HEK293 (cell line): ENCODE measurements around the gene STRADA.

Source experiments
- CTCF ChIA-PET: fragments of 350-600 bp; formaldehyde crosslinking; extraction: SDS; loops from one replicate; lab custom pipeline; 2021; ENCODE audit warnings: antibody characterized with exemption; lab: Yijun Ruan, JAX
- POLR2A ChIA-PET: fragments of 300-600 bp; formaldehyde crosslinking; extraction: SDS; loops from one replicate; lab custom pipeline; 2020; ENCODE audit warnings: antibody characterized with exemption, inconsistent platforms; lab: Yijun Ruan, JAX
- H3K27ac ChIP-seq: fragments of 200-500 bp; sonication (Bioruptor generic); 2 replicates; pipeline ENCODE4 v1.5.1; 2014; ENCODE audit warnings: low read depth, low read length, control low read depth, inconsistent platforms; ENCODE audit errors: extremely low read depth
- H3K36me3 ChIP-seq, 2 experiments: fragments of 200-500 bp in 1 of 2; sonication (Bioruptor generic) in 1 of 2; 1 replicate in 1 of 2; 2 replicates in 1 of 2; pipeline ENCODE4 v1.5.1; 2014 to 2017; ENCODE audit warnings: inconsistent platforms in 2 of 2, low read length in 2 of 2; ENCODE audit not compliant: control insufficient read depth in 2 of 2, insufficient read depth in 1 of 2
- H3K4me1 ChIP-seq: fragments of 200-500 bp; sonication (Bioruptor generic); 2 replicates; pipeline ENCODE4 v1.5.1; 2014; ENCODE audit warnings: mild to moderate bottlenecking, low read length, inconsistent platforms; ENCODE audit not compliant: control insufficient read depth, insufficient read depth
- H3K4me3 ChIP-seq: 2 replicates; pipeline ENCODE4 v1.5.1; 2011; ENCODE audit warnings: low read depth, mild to moderate bottlenecking, control low read depth, low read length, moderate library complexity
- H3K9me3 ChIP-seq: fragments of 200-500 bp; sonication (Bioruptor generic); 2 replicates; pipeline ENCODE4 v1.5.1; 2014; ENCODE audit warnings: low read depth, low read length, inconsistent platforms; ENCODE audit not compliant: control insufficient read depth, insufficient read depth
- GLI2 ChIP-seq: fragments of 450-650 bp; formaldehyde crosslinking; IDR thresholded peaks from 2 replicates; pipeline ENCODE4; 2017; ENCODE audit warnings: missing biosample characterization, missing genetic modification characterization, low read depth, borderline replicate concordance
- GLIS2 ChIP-seq: fragments of 450-650 bp; formaldehyde crosslinking; IDR thresholded peaks from 2 replicates; pipeline ENCODE4 v1.5.1; 2016; ENCODE audit warnings: missing biosample characterization, missing genetic modification characterization
- HOXA7 ChIP-seq: sonication (generic); formaldehyde crosslinking; IDR thresholded peaks from 2 replicates; pipeline ENCODE4 v1.8.1; 2022; ENCODE audit warnings: missing genetic modification reagents, borderline replicate concordance
- HOXD13 ChIP-seq: sonication (generic); formaldehyde crosslinking; IDR thresholded peaks from 2 replicates; pipeline ENCODE4 v1.8.0; 2022; ENCODE audit warnings: missing genetic modification reagents, borderline replicate concordance
- INSM2 ChIP-seq: fragments of 450-650 bp; formaldehyde crosslinking; IDR thresholded peaks from 2 replicates; pipeline ENCODE4 v1.5.1; 2016; ENCODE audit warnings: missing biosample characterization, missing genetic modification characterization
- REPIN1 ChIP-seq: fragments of 450-650 bp; formaldehyde crosslinking; IDR thresholded peaks from 2 replicates; pipeline ENCODE4 v1.5.1; 2017; ENCODE audit warnings: missing biosample characterization, missing genetic modification characterization, low read depth
- YY1 ChIP-seq: fragments of 450-650 bp; formaldehyde crosslinking; IDR thresholded peaks from 2 replicates; pipeline ENCODE4 v1.5.1; 2018; ENCODE audit warnings: missing biosample characterization, missing genetic modification characterization
- ZBTB1 ChIP-seq: fragments of 450-650 bp; formaldehyde crosslinking; IDR thresholded peaks from 2 replicates; pipeline ENCODE4 v1.5.1; 2016; ENCODE audit warnings: missing biosample characterization, missing genetic modification characterization
- ZBTB10 ChIP-seq: fragments of 450-650 bp; formaldehyde crosslinking; IDR thresholded peaks from 2 replicates; pipeline ENCODE4 v1.5.1; 2016; ENCODE audit warnings: missing biosample characterization, missing genetic modification characterization
- ZBTB20 ChIP-seq: fragments of 450-650 bp; formaldehyde crosslinking; IDR thresholded peaks from 2 replicates; pipeline ENCODE4 v1.5.1; 2016; ENCODE audit warnings: missing biosample characterization, missing genetic modification characterization
- ZFHX2 ChIP-seq: fragments of 450-650 bp; formaldehyde crosslinking; conservative IDR thresholded peaks from 2 replicates; pipeline ENCODE4 v1.5.1; 2016; ENCODE audit warnings: missing biosample characterization, missing genetic modification characterization
- ZFP69B ChIP-seq: fragments of 450-650 bp; formaldehyde crosslinking; IDR thresholded peaks from 2 replicates; pipeline ENCODE4 v1.5.1; 2016; ENCODE audit warnings: missing biosample characterization, missing genetic modification characterization
- ZNF10 ChIP-seq: fragments of 450-650 bp; formaldehyde crosslinking; IDR thresholded peaks from 2 replicates; pipeline ENCODE4 v1.5.1; 2017; ENCODE audit warnings: missing biosample characterization, missing genetic modification characterization
- ZNF202 ChIP-seq: fragments of 450-650 bp; formaldehyde crosslinking; IDR thresholded peaks from 2 replicates; pipeline ENCODE4 v1.5.1; 2016; ENCODE audit warnings: missing biosample characterization, missing genetic modification characterization, borderline replicate concordance
- ZNF366 ChIP-seq: fragments of 450-650 bp; formaldehyde crosslinking; conservative IDR thresholded peaks from 2 replicates; pipeline ENCODE4 v1.5.1; 2016; ENCODE audit warnings: missing biosample characterization, missing genetic modification characterization
- ZNF37A ChIP-seq: fragments of 450-650 bp; IDR thresholded peaks from 2 replicates; pipeline ENCODE4 v1.5.1; 2018; ENCODE audit warnings: missing biosample characterization, missing genetic modification characterization
- ZNF501 ChIP-seq: fragments of 450-650 bp; formaldehyde crosslinking; IDR thresholded peaks from 2 replicates; pipeline ENCODE4 v1.5.1; 2016; ENCODE audit warnings: missing biosample characterization, missing genetic modification characterization
- ZNF548 ChIP-seq: fragments of 450-650 bp; formaldehyde crosslinking; IDR thresholded peaks from 2 replicates; pipeline ENCODE4 v1.5.1; 2016; ENCODE audit warnings: missing biosample characterization, missing genetic modification characterization
- ZNF596 ChIP-seq: fragments of 450-650 bp; IDR thresholded peaks from 2 replicates; pipeline ENCODE4 v1.5.0; 2018; ENCODE audit warnings: missing biosample characterization, mild to moderate bottlenecking, missing genetic modification characterization, moderate library complexity
- ZNF621 ChIP-seq: fragments of 450-650 bp; formaldehyde crosslinking; IDR thresholded peaks from 2 replicates; pipeline ENCODE4 v1.5.1; 2017; ENCODE audit warnings: missing biosample characterization, missing genetic modification characterization
- ZNF660 ChIP-seq: fragments of 450-650 bp; IDR thresholded peaks from 2 replicates; pipeline ENCODE4 v1.5.1; 2018; ENCODE audit warnings: missing biosample characterization, mild to moderate bottlenecking, missing genetic modification characterization
- ZNF701 ChIP-seq: fragments of 450-650 bp; formaldehyde crosslinking; IDR thresholded peaks from 2 replicates; pipeline ENCODE4 v1.5.1; 2016; ENCODE audit warnings: missing biosample characterization, missing genetic modification characterization
- ZNF768 ChIP-seq: fragments of 450-650 bp; formaldehyde crosslinking; IDR thresholded peaks from 2 replicates; pipeline ENCODE4 v1.5.1; 2018; ENCODE audit warnings: missing biosample characterization, mild to moderate bottlenecking, missing genetic modification characterization
- ZSCAN30 ChIP-seq: fragments of 450-650 bp; IDR thresholded peaks from 2 replicates; pipeline ENCODE4 v1.5.1; 2018; ENCODE audit warnings: missing biosample characterization, mild to moderate bottlenecking, missing genetic modification characterization, moderate library complexity
- TF ChIP-seq, protein P1 (sequence below): fragments of 450-650 bp; formaldehyde crosslinking; IDR thresholded peaks from 2 replicates; pipeline ENCODE4 v1.5.1; 2016; ENCODE audit warnings: missing biosample characterization, missing genetic modification characterization, low read depth
- TF ChIP-seq, protein P2 (sequence below): fragments of 450-650 bp; formaldehyde crosslinking; IDR thresholded peaks from 2 replicates; pipeline ENCODE4 v1.5.1; 2017; ENCODE audit warnings: missing biosample characterization, missing genetic modification characterization

STRADA gene

GRCh38 chr17:63704259-63704576 is 37.4 kb downstream of the STRADA start (continued):
- TF ChIP-seq ZBTB1 (no peak), HOXA7 (CRISPR knock-in tag) (no peak), GLI2 (tag by site-specific recombination) (no peak)

DNA sequence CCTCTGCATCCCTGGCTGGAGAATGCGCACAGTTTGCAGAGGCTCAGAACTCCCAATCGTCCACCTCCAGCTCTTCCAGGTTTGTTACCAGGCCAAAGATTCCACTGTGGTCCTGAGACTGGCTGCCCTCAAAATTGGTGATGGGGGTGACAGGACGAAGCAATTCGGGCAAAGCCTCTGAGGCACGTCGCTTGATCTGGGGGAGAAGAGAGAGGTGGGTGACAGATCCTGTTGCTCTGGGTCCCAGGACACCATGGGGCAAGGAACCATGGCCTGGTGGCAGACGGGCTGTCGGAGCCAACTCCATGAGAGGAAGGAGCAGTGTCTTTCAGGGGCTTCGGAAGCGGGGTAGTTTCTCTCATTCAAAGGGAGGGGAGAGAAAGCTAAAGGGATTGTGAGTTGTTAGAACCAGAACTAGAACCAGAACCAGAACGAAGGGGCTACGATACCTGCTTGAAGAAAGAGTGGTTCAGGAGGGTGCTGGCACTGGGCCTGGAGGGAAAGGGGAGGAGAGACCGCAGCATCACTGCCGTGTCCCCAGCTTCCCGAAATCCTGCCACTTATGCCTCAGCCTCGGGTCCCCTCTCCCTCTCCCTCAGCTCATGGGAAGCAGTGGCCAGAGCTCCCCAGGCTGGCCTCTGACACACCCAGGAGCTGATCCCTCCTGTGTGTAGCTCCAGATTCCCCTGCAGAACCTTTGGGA is 37.9 kb downstream of the STRADA start:
- Histone ChIP-seq H3K4me3 (no peak overlapping the region), H3K27ac (no peak overlapping the region), H3K4me1 (peaks cover 3% of the 10 kb centered on the region; the same call in 1 of the 2 replicates), H3K9me3 (no peaks in the 10 kb centered on the region), H3K36me3 (peaks cover 5 to 57% of the 10 kb centered on the region in 2 experiments)
- POLR2A ChIA-PET = interaction anchor here (0.5 to 0.6 kb wide), 2 partner anchors 46 to 58 kb away, joined by 3 read pairs; no protein-coding TSS in a partner anchor
- CTCF ChIA-PET = interaction anchor here (0.6 kb wide), 1 partner anchor 10 kb away, joined by 5 read pairs; no protein-coding TSS in a partner anchor
- no peak for TF ChIP-seq ZSCAN30 (tag by site-specific recombination)
- TF ChIP-seq REPIN1 (tag by site-specific recombination) = no peak
- no peak for TF ChIP-seq HOXD13 (CRISPR knock-in tag)
- TF ChIP-seq ZNF596 (tag by site-specific recombination) = no peak
- TF ChIP-seq ZNF701 (tag by site-specific recombination) = no peak
- TF ChIP-seq ZNF10 (tag by site-specific recombination) = no peak
- TF ChIP-seq ZNF621 (tag by site-specific recombination) = no peak
- TF ChIP-seq ZNF501 = no peak
- TF ChIP-seq, protein P1, sequence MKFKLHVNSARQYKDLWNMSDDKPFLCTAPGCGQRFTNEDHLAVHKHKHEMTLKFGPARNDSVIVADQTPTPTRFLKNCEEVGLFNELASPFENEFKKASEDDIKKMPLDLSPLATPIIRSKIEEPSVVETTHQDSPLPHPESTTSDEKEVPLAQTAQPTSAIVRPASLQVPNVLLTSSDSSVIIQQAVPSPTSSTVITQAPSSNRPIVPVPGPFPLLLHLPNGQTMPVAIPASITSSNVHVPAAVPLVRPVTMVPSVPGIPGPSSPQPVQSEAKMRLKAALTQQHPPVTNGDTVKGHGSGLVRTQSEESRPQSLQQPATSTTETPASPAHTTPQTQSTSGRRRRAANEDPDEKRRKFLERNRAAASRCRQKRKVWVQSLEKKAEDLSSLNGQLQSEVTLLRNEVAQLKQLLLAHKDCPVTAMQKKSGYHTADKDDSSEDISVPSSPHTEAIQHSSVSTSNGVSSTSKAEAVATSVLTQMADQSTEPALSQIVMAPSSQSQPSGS (tag by site-specific recombination) = no peak
- TF ChIP-seq GLIS2 (tag by site-specific recombination) = no peak
- TF ChIP-seq ZNF366 (tag by site-specific recombination) = no peak
- no peak for TF ChIP-seq ZNF202
- TF ChIP-seq ZNF660 (tag by site-specific recombination) = no peak
- TF ChIP-seq YY1 = no peak
- TF ChIP-seq INSM2 (tag by site-specific recombination) = no peak
- TF ChIP-seq ZFP69B (tag by site-specific recombination) = no peak
- no peak for TF ChIP-seq ZNF37A (tag by site-specific recombination)
- no peak for TF ChIP-seq ZFHX2 (tag by site-specific recombination)

DNA sequence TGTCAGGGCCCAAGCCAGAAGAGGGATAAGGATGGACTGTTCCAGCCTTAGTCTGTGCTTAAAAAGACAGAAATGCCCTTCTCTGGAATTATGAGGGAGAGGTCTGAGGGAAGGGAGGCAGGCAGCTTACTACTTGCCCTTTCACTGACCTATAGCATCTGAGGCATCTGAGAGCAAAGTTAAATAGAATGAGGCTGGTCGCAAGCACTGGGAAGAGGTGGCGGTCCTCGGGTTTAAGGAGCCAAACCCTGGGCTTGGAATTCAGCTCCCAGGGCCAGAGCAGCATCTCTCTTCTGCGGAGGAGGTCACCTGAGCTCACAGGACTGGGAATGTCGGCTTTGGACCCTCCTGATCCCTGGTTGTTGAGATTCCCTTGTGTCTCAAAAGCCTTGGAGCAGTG is 38.6 kb downstream of the STRADA start:
- Histone ChIP-seq H3K4me3 (no peak overlapping the region), H3K4me1 (peaks cover 3% of the 10 kb centered on the region; the same call in 1 of the 2 replicates), H3K36me3 (peaks cover 0 to 55% of the 10 kb centered on the region in 2 experiments; a peak in 2 of 3 replicates), H3K27ac (no peak overlapping the region), H3K9me3 (no peaks in the 10 kb centered on the region)
- ChIA-PET CTCF (interaction anchor here (0.6 kb wide), 1 partner anchor 11 kb away, joined by 5 read pairs; no protein-coding TSS in a partner anchor), POLR2A (interaction anchor here (0.6 to 1.4 kb wide), 2 partner anchors 39 to 47 kb away, joined by 3 to 4 read pairs; no protein-coding TSS in a partner anchor)
- no peak for TF ChIP-seq ZNF37A (tag by site-specific recombination)
- TF ChIP-seq ZBTB10 (tag by site-specific recombination) = no peak
- TF ChIP-seq ZNF548 (tag by site-specific recombination) = no peak
- no peak for TF ChIP-seq ZNF768 (tag by site-specific recombination)
- no peak for TF ChIP-seq ZBTB20
- TF ChIP-seq, protein P2, sequence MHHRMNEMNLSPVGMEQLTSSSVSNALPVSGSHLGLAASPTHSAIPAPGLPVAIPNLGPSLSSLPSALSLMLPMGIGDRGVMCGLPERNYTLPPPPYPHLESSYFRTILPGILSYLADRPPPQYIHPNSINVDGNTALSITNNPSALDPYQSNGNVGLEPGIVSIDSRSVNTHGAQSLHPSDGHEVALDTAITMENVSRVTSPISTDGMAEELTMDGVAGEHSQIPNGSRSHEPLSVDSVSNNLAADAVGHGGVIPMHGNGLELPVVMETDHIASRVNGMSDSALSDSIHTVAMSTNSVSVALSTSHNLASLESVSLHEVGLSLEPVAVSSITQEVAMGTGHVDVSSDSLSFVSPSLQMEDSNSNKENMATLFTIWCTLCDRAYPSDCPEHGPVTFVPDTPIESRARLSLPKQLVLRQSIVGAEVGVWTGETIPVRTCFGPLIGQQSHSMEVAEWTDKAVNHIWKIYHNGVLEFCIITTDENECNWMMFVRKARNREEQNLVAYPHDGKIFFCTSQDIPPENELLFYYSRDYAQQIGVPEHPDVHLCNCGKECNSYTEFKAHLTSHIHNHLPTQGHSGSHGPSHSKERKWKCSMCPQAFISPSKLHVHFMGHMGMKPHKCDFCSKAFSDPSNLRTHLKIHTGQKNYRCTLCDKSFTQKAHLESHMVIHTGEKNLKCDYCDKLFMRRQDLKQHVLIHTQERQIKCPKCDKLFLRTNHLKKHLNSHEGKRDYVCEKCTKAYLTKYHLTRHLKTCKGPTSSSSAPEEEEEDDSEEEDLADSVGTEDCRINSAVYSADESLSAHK (tag by site-specific recombination) = no peak
